GM12875 (cell line): ENCODE data around the gene NSD2.

Experiments used
- H3K4me3 ChIP-seq: one replicate; pipeline ENCODE4 v1.5.1; 2011; ENCODE audit warnings: low read depth, low read length, control low read depth
- CTCF ChIP-seq: IDR thresholded peaks from 2 replicates; pipeline ENCODE4 v1.5.1; 2011; ENCODE audit warnings: low read depth, mild to moderate bottlenecking, control low read depth, inconsistent platforms, low read length, moderate library complexity, borderline replicate concordance; ENCODE audit not compliant: insufficient read depth

NSD2 gene

GRCh38 chr4:1989533-1990347 is 118.5 kb downstream of the NSD2 start:
- TF ChIP-seq CTCF: no peak
- no peak overlapping the region for H3K4me3 ChIP-seq

GRCh38 chr4:1990348-1990645 is 119.1 kb downstream of the NSD2 start:
- H3K4me3 ChIP-seq: no peak overlapping the region
- no peak for TF ChIP-seq CTCF

- H3K4me3 ChIP-seq: no peak overlapping the region
- TF ChIP-seq CTCF: no peak
Observed at GRCh38 chr4:1990676-1991075, 119.5 kb downstream of the NSD2 start.

- no peak for TF ChIP-seq CTCF
Observed at GRCh38 chr4:1991087-1991486, 119.9 kb downstream of the NSD2 start.

GRCh38 chr4:1991596-1992434 is 120.6 kb downstream of the NSD2 start:
- no peak for TF ChIP-seq CTCF

More at GRCh38 chr4:1991087-1991486, 119.9 kb downstream of the NSD2 start:
- H3K4me3 ChIP-seq: no peak overlapping the region

GRCh38 chr4:1992468-1993168 is 121.4 kb downstream of the NSD2 start:
- no peak overlapping the region for H3K4me3 ChIP-seq
- TF ChIP-seq CTCF: no peak

More at GRCh38 chr4:1991596-1992434, 120.6 kb downstream of the NSD2 start:
- H3K4me3 ChIP-seq: no peak overlapping the region
